Cortex of kidney (tissue), 1 donor: Measurements from ENCODE around the gene FCN1.

Experiments
- DNase-seq: peaks from one replicate; lab custom pipeline; 2025; lab: John Stamatoyannopoulos, UW

The FCN1 gene

DNA sequence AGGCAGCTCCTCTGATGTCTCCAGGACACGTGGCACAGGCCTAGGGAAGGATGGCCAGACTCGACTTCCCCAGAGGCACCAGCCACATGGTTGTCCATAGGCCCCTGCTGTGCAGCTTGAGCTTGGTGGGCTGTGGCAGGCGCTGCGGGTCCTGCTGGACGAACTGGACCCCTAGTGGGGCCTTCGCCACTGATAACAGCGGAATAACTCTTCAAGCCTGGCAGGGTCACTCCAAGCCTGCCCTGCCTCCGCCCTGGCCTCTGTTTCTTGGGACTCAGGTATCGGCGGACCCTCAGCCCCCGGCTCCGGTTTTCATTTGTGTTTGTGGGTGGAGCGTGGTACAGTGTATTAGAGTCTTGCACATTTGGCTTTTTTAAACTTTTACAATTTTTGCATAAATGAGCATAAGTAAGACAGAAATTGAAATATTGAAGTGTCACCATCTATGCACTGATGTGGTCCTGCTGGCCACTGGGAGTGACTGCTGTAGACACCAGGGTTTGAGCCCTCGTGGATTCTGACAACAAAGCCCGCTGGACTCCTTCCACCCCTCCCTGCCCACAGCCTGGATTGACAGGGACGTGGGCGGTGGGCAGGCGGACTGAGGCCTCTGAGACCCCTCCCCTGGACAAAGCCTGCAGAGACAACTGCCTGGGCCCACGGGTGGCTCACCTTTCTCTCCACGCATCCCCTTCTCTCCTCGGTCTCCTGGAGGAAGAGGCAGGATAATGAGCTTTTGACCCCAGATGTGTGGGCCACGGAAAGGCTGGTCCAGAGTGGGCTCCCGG lies 3.8 kb downstream of the FCN1 start:
- DNase-seq, result no peak

DNA sequence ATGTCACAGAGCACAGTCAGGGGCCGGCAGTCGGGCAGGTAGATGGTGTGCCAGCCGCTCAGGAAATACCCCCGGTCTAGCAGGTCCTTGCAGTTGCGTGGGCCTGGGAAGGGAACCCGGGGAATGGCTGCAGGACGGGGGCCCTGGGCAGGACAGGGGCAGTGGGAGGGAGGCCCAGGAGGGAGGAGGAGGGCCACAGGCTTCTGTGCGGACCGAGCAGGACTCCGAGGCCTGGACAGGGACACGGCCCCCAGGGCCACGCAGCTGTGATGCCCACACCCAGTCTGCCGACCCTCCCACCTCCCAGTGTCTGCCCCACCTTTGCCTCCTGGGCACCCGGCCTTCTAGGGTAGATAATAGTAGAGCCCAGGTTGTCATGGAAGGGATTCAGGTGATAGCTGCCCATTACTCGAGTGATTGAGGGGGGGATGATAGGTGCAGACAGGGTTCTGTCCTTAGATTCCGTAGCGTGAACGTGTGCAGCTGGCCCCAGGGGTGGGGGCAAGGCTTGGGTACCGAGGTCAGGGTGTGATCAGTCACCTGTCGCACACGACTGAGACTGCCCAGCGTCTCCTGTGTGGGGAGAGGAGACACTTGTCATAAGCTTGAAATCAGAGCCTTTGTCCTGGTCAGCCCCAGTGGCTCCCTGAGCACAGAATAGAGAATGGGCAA lies 4.5 kb downstream of the FCN1 start:
- no peak for DNase-seq

GRCh38 chr9:134912126-134912840 lies 5.4 kb downstream of the FCN1 start:
- DNase-seq, result no peak

- no peak for DNase-seq
Measured at GRCh38 chr9:134909511-134910481, 7.9 kb downstream of the FCN1 start.

DNA sequence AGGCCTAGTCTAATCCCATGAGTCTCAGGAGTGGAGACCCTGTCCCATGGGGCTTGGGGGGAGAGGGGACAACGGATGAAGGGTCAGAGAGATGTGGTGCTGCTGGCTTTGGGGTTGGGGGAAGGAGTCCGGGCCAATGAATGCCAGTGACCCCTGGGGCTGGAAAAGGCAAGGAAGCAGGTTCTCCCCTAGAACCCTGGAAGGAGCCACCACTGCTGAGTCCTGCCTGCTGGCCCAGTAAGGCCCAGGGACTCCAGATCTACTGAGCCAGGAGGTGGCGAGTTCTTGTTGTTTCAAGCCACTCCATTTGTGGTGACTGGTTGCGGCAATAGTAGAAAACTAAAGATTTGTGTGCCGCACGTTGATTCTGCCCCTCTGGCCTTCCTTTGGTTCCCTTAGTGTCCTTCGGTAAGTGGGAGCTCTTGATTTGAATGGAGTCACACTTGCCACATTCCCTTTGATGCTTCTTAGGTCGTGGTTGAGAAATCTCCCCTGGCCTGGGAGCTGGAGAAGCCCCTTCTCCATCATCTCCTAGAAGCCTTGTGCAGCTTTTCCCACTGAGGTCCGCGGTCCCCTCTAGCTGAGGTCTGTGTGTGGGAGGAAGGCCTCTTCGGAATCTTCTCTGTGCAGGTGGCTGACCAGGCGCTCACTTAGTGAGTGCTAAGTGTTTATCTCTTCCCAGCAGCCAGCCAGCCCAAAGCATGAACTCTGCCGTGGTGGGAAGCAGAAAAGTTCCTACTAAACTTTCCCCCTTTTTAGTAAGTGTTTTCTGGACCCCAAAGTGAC lies 9.0 kb downstream of the FCN1 start:
- no peak for DNase-seq

- DNase-seq, result no peak
Measured at GRCh38 chr9:134902936-134903335, 14.8 kb downstream of the FCN1 start.

DNA sequence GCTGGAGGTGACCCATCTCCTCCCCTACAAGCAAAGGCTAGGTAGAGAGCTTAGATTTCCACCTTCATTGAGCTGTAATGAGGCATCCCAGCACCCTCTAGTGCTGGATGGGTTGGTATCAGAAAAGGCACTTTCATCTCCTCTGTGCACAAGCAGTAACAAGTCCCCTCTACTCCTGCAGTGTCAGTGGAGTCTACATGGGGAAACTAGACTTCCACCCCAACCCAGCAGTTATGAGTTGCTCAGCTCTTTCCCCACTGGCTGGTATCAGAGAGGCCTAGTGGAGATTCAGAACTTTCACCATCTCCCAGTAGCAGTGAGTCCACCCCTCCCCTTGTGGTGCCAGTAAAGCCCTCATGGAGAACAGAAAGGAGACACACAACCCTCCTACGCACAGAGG lies 17.9 kb downstream of the FCN1 start:
- DNase-seq, result no peak

- DNase-seq, result no peak
Measured at GRCh38 chr9:134899168-134899567, 18.5 kb downstream of the FCN1 start.

DNA sequence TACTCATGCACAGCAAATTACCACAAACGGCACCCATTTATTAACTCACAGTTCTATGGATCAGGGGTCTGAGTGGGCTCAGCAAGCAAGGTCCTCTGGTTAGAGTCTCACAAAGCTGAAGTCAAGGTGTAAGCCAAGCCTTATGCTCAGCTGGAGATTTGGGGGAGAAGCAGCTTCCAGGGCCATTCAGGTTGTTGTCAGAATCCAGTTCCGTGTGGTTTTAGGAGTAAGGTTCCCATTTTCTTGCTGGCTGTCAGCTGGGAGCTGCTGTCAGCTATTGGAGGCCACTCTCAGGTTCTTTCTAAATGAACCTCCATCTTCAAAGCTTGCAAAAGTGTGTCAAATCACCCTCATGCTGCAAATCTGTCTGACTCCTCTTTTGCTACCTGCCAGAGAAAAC lies 19.4 kb downstream of the FCN1 start:
- DNase-seq, result no peak

DNA sequence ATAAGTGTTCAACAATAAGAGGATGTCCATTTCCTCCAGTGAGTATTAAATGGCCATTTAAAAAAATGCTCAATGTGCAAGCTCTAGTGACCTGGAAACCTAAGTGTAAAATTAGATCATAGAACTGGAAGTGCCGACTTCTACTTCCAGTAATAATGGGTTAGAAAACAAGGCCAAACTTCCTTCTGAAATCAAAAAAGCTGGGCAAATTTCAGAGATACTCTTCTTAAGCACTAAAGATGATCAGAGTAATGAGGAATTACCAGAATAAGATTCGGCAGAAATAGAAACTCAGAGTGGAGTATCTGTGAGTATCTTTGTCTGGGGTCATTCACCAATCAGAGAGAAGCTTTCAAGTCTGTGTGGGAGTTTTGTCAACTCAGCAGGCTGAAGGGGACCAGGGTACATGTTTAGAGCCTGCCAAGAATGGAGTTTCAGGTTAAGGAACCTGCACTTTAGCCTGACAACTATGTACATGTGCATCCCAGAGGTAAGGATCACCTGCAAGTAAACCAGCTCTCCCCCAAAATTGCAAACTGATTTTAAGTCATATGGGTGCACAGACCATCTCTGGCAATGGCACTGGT lies 20.0 kb downstream of the FCN1 start:
- DNase-seq, result no peak

DNA sequence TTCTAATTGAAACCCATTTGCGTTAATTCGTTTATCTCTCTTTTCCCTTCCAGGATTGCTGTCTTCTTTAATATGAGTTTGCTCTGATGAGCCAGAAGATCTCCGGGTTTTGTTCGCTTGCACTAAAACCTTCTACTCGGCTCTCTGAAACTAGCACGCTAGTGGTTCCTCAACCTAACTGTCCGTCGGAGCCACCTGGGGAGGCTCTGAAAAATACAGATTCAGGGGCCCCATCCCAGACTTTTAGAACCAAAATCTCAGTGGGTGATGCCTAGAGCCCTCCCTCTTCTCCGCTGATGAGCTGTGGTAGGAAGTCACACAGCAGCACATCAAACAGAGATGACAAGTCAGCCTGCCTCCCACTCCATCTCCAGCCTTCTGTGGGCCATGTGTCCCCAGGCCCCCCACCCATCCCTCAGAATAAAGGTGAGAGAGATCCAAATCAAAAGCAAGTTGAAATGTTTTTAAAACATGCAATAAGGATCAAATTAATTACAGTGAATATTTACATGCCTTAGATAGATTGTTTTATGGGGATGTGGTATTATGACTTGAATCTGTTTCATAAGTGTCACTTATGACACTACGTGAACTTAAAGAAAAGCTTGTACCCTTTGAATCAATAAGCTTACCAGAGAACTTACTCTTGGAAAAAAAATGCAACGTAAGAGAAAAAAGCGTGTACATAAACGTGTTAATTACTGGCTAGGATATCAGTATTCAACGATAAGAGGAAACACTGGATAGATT lies 20.7 kb downstream of the FCN1 start:
- DNase-seq, result no peak

DNA sequence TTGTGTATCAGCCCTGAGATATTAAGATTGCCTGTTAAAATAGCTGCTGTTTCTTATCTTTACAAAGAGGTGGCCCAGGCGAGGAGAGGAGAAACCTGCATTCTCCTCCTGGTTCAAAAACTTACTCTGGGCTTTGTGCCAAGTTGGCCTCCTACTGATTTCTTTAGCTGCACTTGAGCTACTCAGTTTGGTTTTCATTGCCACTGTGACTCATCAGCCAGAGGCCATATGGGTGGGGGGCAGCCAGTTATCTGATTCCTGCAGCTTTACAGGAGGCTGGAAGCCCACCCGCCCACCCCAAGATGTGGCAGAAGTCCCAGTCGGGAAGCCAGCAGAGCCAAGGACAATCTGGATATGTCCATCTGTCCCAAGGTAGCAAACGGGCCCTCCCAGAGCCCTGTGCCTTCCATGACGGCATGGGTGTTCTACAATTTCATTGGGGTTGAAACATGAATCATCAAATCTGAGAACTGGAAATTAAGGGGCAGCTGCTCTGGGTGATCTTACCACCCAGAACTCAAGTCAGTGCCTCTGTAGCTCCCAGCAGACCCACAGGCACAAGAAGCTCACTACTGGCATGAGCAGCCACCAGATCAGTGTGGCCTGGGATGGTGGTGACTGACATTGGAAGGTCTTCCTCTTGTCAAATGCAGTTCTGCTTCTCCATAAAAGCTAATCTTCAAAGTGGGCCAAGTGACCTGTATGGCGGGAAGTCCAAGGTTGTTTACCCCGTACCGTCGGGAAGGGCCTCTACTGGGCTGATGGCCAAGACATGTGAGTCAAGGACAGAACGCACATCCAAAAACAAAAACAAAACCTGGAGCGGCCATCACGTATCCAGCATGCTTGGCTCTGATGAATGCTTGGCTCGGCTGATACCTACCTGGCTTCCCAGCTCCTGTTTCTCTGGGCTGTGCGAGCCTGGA lies 21.5 kb downstream of the FCN1 start:
- DNase-seq, result no peak

DNA sequence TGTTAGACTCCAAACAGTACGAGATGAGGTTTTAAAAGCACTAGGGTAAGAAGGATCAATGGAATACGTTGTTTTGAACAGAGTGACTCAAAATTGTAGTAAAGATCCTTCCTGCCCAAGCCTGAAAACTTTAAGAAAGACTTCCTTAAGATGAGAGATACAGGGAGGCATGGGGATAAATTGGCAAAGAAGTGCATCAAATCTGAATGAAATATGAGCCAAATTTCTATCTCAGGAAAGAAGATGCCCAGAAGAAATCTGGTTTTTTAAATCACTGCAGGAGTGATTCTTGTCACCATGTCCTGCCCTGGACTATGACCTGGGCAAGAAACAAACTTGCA lies 22.2 kb downstream of the FCN1 start:
- no peak for DNase-seq

GRCh38 chr9:134895097-134895496 lies 22.6 kb downstream of the FCN1 start:
- DNase-seq, result no peak

- DNase-seq, result no peak
Measured at GRCh38 chr9:134894136-134894860, 23.4 kb downstream of the FCN1 start.

- DNase-seq, result no peak
Measured at GRCh38 chr9:134892820-134893420, 24.8 kb downstream of the FCN1 start.

DNA sequence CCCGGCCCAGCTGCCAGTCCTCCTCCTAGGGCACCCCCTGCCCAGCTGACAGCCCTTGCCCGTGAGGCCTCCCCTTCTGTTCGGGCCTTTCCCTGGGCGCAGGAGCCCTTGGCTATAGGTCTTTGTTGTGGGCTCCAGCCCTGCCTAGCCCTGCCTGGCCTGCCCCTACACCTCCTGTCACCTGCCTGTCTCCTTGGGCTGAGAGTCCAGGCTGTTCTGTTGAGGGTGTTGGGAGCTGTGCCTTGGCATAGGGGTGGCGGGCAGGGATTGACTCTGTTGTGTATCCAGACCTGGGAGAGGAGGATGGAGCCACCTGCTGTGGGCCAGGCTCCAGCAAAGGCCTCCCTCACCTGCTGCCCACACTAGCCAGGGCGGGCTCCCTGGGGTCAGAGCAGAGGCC lies 25.5 kb downstream of the FCN1 start:
- no peak for DNase-seq

- DNase-seq, result no peak
Measured at GRCh38 chr9:134891713-134892112, 26.0 kb downstream of the FCN1 start.
